ENCODE data around the gene SAMD11.

- TF ChIP-seq EZH2phosphoT487 (IDR thresholded peaks at IDR 0.05; ENCODE audit: borderline replicate concordance, low read depth, low read length) (no peak), CTCF (conservative IDR thresholded peaks at IDR 0.05; ENCODE audit: low read length) (no peak)
Measured at GRCh38 chr1:909861-910310, 13.8 kb upstream of the SAMD11 start.

All from OCI-LY7 (cell line).